ENCODE measurements around the gene RFX2. TPM values are rescaled to one million over a fixed set of nuclear protein-coding genes. Genes with fewer than 3 reads are reported as not detected.

The RFX2 gene
- total RNA-seq, 1 experiment from 2014 or later, result 3.7 TPM

- Mint-ChIP-seq H3K27ac (no peak overlapping the region; a peak in 1 of 7 replicates), H3K4me3 (no peak overlapping the region), H3K4me1 (peaks cover 33 to 37% of the 10 kb centered on the region in 2 experiments), H3K27me3 (ENCODE audit: low read depth) (peaks cover 2% of the 10 kb centered on the region; the same call in 1 of the 2 replicates), H3K36me3 (ENCODE audit: insufficient read depth in 1 of 3, low read depth in 3 of 3) (peaks cover 15 to 35% (median 21%) of the 10 kb centered on the region in 3 experiments), H3K9me3 (no peaks in the 10 kb centered on the region; a peak in 1 of 5 replicates)
- no peak overlapping the region for H3K23ac ChIP-seq (ENCODE audit: insufficient read length, low read depth, low read length)
- H2BK5ac ChIP-seq (ENCODE audit: insufficient read length, low read length), result no peak overlapping the region
- H3K27ac ChIP-seq (ENCODE audit: insufficient read length, low read depth, low read length), result no peak overlapping the region
- peaks cover 60% of the 10 kb centered on the region for H3K79me2 ChIP-seq (ENCODE audit: insufficient read depth, low read length)
- H3K4ac ChIP-seq (ENCODE audit: low read depth, low read length), result no peak overlapping the region
- H2AK5ac ChIP-seq (ENCODE audit: insufficient read length, low read length), result no peak overlapping the region
- H2BK20ac ChIP-seq (ENCODE audit: low read depth, low read length, poor library complexity, severe bottlenecking), result no peak overlapping the region
- H3K14ac ChIP-seq (ENCODE audit: insufficient read depth, low read length), result no peak overlapping the region
- H2BK120ac ChIP-seq (ENCODE audit: low read depth, low read length, poor library complexity, severe bottlenecking), result no peak overlapping the region
- H3K56ac ChIP-seq (ENCODE audit: insufficient read length, low read depth, low read length), result no peak overlapping the region
- H3K4me1 ChIP-seq (ENCODE audit: insufficient read depth, low read length), result peaks cover 4% of the 10 kb centered on the region; the same call in 1 of the 2 replicates
- H4K8ac ChIP-seq (replicated peaks; ENCODE audit: insufficient read length, low read depth, low read length), result no peak overlapping the region
- H2BK15ac ChIP-seq (ENCODE audit: low read depth, low read length), result no peak overlapping the region
- no peak overlapping the region for H4K5ac ChIP-seq (ENCODE audit: insufficient read length, low read depth, low read length)
- no peak overlapping the region for H3K4me2 ChIP-seq (ENCODE audit: insufficient read depth, insufficient read length, low read length)
- H3K23me2 ChIP-seq (ENCODE audit: insufficient read length, low read depth, low read length, poor library complexity, severe bottlenecking), result peaks cover 7% of the 10 kb centered on the region
- H3K27me3 ChIP-seq (ENCODE audit: insufficient read depth, low read length), result no peaks in the 10 kb centered on the region; the same call in 1 of the 2 replicates
- no peak overlapping the region for H2BK12ac ChIP-seq (ENCODE audit: insufficient read length, low read depth, low read length)
- peaks cover 40% of the 10 kb centered on the region for H3K79me1 ChIP-seq (ENCODE audit: insufficient read depth, low read depth, low read length, poor library complexity, severe bottlenecking)
- no peak overlapping the region for H4K91ac ChIP-seq (ENCODE audit: insufficient read length, low read depth, low read length)
- no CpG with 5 or more reads among the region's 5 CpGs for WGBS (ENCODE audit: extremely low coverage, insufficient read length, low lambda C conversion rate)
- H3K18ac ChIP-seq (ENCODE audit: insufficient read length, low read depth, low read length), result no peak overlapping the region
- no peak overlapping the region for H3T11ph ChIP-seq (ENCODE audit: low read length)
- no peak for DNase-seq
- no peak overlapping the region for H3K9ac ChIP-seq (ENCODE audit: extremely low read depth, insufficient read length, low read length)
- no peaks in the 10 kb centered on the region for H3K9me3 ChIP-seq (ENCODE audit: control insufficient read depth, low read depth, low read length)
- H4K20me1 ChIP-seq (ENCODE audit: control insufficient read depth, insufficient read depth, insufficient read length), result no peaks in the 10 kb centered on the region
- TF ChIP-seq, protein P1, sequence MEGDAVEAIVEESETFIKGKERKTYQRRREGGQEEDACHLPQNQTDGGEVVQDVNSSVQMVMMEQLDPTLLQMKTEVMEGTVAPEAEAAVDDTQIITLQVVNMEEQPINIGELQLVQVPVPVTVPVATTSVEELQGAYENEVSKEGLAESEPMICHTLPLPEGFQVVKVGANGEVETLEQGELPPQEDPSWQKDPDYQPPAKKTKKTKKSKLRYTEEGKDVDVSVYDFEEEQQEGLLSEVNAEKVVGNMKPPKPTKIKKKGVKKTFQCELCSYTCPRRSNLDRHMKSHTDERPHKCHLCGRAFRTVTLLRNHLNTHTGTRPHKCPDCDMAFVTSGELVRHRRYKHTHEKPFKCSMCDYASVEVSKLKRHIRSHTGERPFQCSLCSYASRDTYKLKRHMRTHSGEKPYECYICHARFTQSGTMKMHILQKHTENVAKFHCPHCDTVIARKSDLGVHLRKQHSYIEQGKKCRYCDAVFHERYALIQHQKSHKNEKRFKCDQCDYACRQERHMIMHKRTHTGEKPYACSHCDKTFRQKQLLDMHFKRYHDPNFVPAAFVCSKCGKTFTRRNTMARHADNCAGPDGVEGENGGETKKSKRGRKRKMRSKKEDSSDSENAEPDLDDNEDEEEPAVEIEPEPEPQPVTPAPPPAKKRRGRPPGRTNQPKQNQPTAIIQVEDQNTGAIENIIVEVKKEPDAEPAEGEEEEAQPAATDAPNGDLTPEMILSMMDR (conservative IDR thresholded peaks at IDR 0.05), result no peak
- no peak overlapping the region for H2AFZ ChIP-seq (ENCODE audit: low read length)
Observed at GRCh38 chr19:5973376-5973775, 136.9 kb downstream of the RFX2 start.
